K562 (cell line): ENCODE data around the gene GNS. TPM values are rescaled to one million over a fixed set of nuclear protein-coding genes. Genes with fewer than 3 reads are reported as not detected.

Experiments
- CEBPB ChIP-seq: fragments of 450-650 bp; IDR thresholded peaks from 2 replicates; pipeline ENCODE4 v1.6.1; 2016; ENCODE audit warnings: missing genetic modification characterization, missing compliant biosample characterization
- GABPA ChIP-seq: fragments of 200-800 bp; sonication (Bioruptor generic); conservative IDR thresholded peaks from 2 replicates; pipeline ENCODE4 v1.6.1; 2016; ENCODE audit warnings: low read depth, missing genetic modification characterization, missing compliant biosample characterization
- PCBP2 ChIP-seq: fragments of 200-400 bp; formaldehyde crosslinking; IDR thresholded peaks from 2 replicates; pipeline ENCODE4 v1.6.1; 2018; ENCODE audit warnings: low read length, low read depth, mild to moderate bottlenecking, moderate library complexity; ENCODE audit not compliant: poor library complexity, severe bottlenecking
- POLR2B ChIP-seq: fragments of 450-650 bp; IDR thresholded peaks from 2 replicates; pipeline ENCODE4 v1.6.1; 2018; ENCODE audit warnings: low read depth; ENCODE audit not compliant: partially characterized antibody
- POLR2H ChIP-seq: IDR thresholded peaks from 2 replicates; pipeline ENCODE4 v1.6.1; 2016; ENCODE audit warnings: missing genetic modification characterization, low read depth, mild to moderate bottlenecking, control low read depth, missing compliant biosample characterization, moderate library complexity
- SLC30A9 ChIP-seq: fragments of 250-450 bp; sonication (Bioruptor Pico); IDR thresholded peaks from 2 replicates; pipeline ENCODE4 v1.8.0; 2022; ENCODE audit warnings: mild to moderate bottlenecking, moderate library complexity
- SMAD2 ChIP-seq: fragments of 150-350 bp; IDR thresholded peaks from 2 replicates; pipeline ENCODE4 v1.6.1; 2014; ENCODE audit warnings: low read depth, mild to moderate bottlenecking, low read length
- SMAD4 ChIP-seq: fragments of 250-450 bp; sonication (Bioruptor Pico); conservative IDR thresholded peaks from 2 replicates; pipeline ENCODE4 v1.8.0; 2021; ENCODE audit warnings: inconsistent platforms, mild to moderate bottlenecking, moderate library complexity
- SRSF3 ChIP-seq: fragments of 200-400 bp; formaldehyde crosslinking; IDR thresholded peaks from 2 replicates; pipeline ENCODE4 v1.6.1; 2016; ENCODE audit warnings: mild to moderate bottlenecking, low read length, moderate library complexity; ENCODE audit not compliant: insufficient read depth
- TAF9B ChIP-seq: fragments of 450-650 bp; IDR thresholded peaks from 2 replicates; pipeline ENCODE4 v1.6.1; 2018; ENCODE audit warnings: mild to moderate bottlenecking; ENCODE audit not compliant: partially characterized antibody
- TCFL5 ChIP-seq: fragments of 250-450 bp; sonication (Bioruptor Pico); conservative IDR thresholded peaks from 2 replicates; pipeline ENCODE4 v1.6.1; 2021; ENCODE audit warnings: mild to moderate bottlenecking, moderate library complexity, matching md5 sums
- TEAD2 ChIP-seq: fragments of 450-650 bp; IDR thresholded peaks from 2 replicates; pipeline ENCODE4 v1.6.1; 2016; ENCODE audit warnings: missing genetic modification characterization, control low read depth, missing compliant biosample characterization
- ZKSCAN8 ChIP-seq: fragments of 200-800 bp; sonication (Bioruptor generic); IDR thresholded peaks from 2 replicates; pipeline ENCODE4 v1.6.1; 2016; ENCODE audit warnings: missing genetic modification characterization, missing compliant biosample characterization
- ZNF175 ChIP-seq: fragments of 200-800 bp; sonication (Bioruptor generic); IDR thresholded peaks from 2 replicates; pipeline ENCODE4 v1.6.1; 2016; ENCODE audit warnings: low read depth, mild to moderate bottlenecking, missing genetic modification characterization, missing compliant biosample characterization
- ZNF589 ChIP-seq: fragments of 200-800 bp; sonication (Bioruptor generic); IDR thresholded peaks from 2 replicates; pipeline ENCODE4 v1.6.1; 2016; ENCODE audit warnings: low read depth, missing genetic modification characterization, missing compliant biosample characterization
- polyA plus RNA-seq, 8 experiments: library from polyadenylated mRNA; depleted of rRNA in 4 of 8; stranded (reverse) in 5 of 8; unstranded in 3 of 8; fragments of >200 nt; fragmentation: Nextera tagmentation in 2 of 8; fragmentation: Illumina TruSeq in 1 of 8; extraction: Ambion mirVana in 2 of 8; extraction: Trizol in 1 of 8; gene quantifications; 2 replicates each; pipeline versions ENCODE4 v1.2.1 to v1.2.3, GENCODE V29; 2011 to 2014; ENCODE audit warnings: inconsistent platforms in 1 of 8, missing spikeins in 1 of 8
- total RNA-seq, 7 experiments: library from RNA; depleted of rRNA in 6 of 7; stranded (reverse); fragments of >200 nt in 6 of 7; fragmentation: Illumina TruSeq in 2 of 7; extraction: Trizol in 2 of 7; gene quantifications; 2 replicates each; pipeline versions ENCODE4 v1.2.1 to v1.2.3, GENCODE V29; 2011 to 2021; ENCODE audit warnings: low replicate concordance in 1 of 7
- TF ChIP-seq, protein P1 (sequence below), 3 experiments: IDR thresholded peaks in 2 of 3; conservative IDR thresholded peaks in 1 of 3; 2 replicates each; pipeline ENCODE4 v1.5.1; 2011 to 2012; ENCODE audit warnings: low read length in 3 of 3, mild to moderate bottlenecking in 3 of 3, control low read depth in 2 of 3, improper control_type of control experiment in 1 of 3, inconsistent platforms in 1 of 3, low read depth in 1 of 3, mixed read lengths in 1 of 3, moderate library complexity in 1 of 3; ENCODE audit not compliant: insufficient read depth in 2 of 3
- TF ChIP-seq, protein P2 (sequence below): fragments of 450-650 bp; formaldehyde crosslinking; IDR thresholded peaks from 2 replicates; pipeline ENCODE4 v1.4.0; 2020; ENCODE audit warnings: mild to moderate bottlenecking, moderate library complexity
- TF ChIP-seq, protein P3 (sequence below), 3 experiments: fragments of 200-800 bp in 1 of 3; sonication (Bioruptor generic) in 1 of 3; sonication (generic) in 1 of 3; formaldehyde crosslinking in 1 of 3; IDR thresholded peaks; 2 replicates each; pipeline versions ENCODE4 v1.6.1 to v1.8.0; 2016 to 2022; ENCODE audit warnings: mild to moderate bottlenecking in 2 of 3, missing compliant biosample characterization in 2 of 3, missing genetic modification characterization in 2 of 3, missing genetic modification reagents in 1 of 3
- TF ChIP-seq, protein P4 (sequence below): fragments of 450-650 bp; formaldehyde crosslinking; conservative IDR thresholded peaks from 2 replicates; pipeline ENCODE4 v1.4.0; 2022; ENCODE audit warnings: mild to moderate bottlenecking, missing genetic modification characterization

GNS gene
- total and polyA plus RNA-seq, 9 of the 15 experiments (the other 6 are each of a cell fraction or from before 2014, with no cell fraction given), result 4.6 to 30.3 (median 18.9) TPM

DNA sequence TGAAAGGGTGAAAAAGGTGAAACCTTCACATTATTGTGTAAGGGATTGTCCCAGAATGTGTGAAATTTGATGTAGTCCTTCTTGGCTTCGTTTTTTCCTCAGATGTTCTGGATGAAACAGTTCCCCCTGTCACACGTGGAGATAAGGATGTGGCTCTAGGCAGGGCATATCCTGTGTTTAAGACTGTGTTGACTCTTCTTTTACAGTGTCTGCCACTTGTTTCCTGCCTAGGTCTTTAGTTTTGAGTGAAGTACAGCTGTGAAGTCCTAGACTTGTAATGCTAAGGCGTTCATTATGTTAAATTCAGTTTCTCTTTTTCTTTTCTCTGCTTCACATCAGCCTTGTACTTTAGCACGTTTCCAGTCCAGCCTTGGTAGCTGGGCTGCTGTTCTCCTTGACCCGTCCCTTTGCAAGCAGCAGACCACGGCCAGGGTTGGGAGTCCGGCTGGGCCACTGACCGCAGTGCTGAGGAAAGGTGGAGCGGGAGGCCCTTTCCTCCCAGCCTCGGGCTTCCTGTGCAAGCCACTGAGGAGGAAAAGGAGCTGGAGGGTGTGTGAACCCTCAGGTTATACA is 89.8 kb downstream of the GNS start (continued):
- TF ChIP-seq TAF9B (no peak), SMAD2 (no peak), ZNF175 (peak; percentile 90), SRSF3 (no peak), SMAD4 (CRISPR knock-in tag) (peak; percentile 76), PCBP2 (no peak), POLR2H (no peak), SLC30A9 (CRISPR knock-in tag) (no peak), CEBPB (tag) (0 out of 2 replicates have a peak, but pooled peaks have one; percentile 7), TEAD2 (tag) (0 out of 2 replicates have a peak, but pooled peaks have one; percentile 9), GABPA (tag) (peak; percentile 49; the same call in 1 of the 2 replicates), ZKSCAN8 (CRISPR knock-in tag) (peak; percentile 74; the same call in 1 of the 2 replicates), POLR2B (no peak), ZNF589 (peak; percentile 91), TCFL5 (no peak)
- TF ChIP-seq, protein P1, sequence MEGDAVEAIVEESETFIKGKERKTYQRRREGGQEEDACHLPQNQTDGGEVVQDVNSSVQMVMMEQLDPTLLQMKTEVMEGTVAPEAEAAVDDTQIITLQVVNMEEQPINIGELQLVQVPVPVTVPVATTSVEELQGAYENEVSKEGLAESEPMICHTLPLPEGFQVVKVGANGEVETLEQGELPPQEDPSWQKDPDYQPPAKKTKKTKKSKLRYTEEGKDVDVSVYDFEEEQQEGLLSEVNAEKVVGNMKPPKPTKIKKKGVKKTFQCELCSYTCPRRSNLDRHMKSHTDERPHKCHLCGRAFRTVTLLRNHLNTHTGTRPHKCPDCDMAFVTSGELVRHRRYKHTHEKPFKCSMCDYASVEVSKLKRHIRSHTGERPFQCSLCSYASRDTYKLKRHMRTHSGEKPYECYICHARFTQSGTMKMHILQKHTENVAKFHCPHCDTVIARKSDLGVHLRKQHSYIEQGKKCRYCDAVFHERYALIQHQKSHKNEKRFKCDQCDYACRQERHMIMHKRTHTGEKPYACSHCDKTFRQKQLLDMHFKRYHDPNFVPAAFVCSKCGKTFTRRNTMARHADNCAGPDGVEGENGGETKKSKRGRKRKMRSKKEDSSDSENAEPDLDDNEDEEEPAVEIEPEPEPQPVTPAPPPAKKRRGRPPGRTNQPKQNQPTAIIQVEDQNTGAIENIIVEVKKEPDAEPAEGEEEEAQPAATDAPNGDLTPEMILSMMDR (IDR thresholded peaks at IDR 0.05 in 2 of 3, conservative IDR thresholded peaks at IDR 0.05 in 1 of 3; ENCODE audit: insufficient read depth in 2 of 3, low read depth in 1 of 3, low read length in 3 of 3), result no peak
- TF ChIP-seq, protein P2, sequence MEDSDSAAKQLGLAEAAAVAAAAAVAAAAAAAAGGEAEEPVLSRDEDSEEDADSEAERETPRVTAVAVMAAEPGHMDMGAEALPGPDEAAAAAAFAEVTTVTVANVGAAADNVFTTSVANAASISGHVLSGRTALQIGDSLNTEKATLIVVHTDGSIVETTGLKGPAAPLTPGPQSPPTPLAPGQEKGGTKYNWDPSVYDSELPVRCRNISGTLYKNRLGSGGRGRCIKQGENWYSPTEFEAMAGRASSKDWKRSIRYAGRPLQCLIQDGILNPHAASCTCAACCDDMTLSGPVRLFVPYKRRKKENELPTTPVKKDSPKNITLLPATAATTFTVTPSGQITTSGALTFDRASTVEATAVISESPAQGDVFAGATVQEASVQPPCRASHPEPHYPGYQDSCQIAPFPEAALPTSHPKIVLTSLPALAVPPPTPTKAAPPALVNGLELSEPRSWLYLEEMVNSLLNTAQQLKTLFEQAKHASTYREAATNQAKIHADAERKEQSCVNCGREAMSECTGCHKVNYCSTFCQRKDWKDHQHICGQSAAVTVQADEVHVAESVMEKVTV, result no peak
- TF ChIP-seq, protein P3, sequence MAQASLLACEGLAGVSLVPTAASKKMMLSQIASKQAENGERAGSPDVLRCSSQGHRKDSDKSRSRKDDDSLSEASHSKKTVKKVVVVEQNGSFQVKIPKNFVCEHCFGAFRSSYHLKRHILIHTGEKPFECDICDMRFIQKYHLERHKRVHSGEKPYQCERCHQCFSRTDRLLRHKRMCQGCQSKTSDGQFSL (CRISPR knock-in tag; IDR thresholded peaks at IDR 0.05), result no peak
- TF ChIP-seq, protein P3 (tag; IDR thresholded peaks at IDR 0.05), result 0 out of 4 replicates have a peak, but pooled peaks of 1 of the 2 experiments have one; percentile 21
- TF ChIP-seq, protein P4, sequence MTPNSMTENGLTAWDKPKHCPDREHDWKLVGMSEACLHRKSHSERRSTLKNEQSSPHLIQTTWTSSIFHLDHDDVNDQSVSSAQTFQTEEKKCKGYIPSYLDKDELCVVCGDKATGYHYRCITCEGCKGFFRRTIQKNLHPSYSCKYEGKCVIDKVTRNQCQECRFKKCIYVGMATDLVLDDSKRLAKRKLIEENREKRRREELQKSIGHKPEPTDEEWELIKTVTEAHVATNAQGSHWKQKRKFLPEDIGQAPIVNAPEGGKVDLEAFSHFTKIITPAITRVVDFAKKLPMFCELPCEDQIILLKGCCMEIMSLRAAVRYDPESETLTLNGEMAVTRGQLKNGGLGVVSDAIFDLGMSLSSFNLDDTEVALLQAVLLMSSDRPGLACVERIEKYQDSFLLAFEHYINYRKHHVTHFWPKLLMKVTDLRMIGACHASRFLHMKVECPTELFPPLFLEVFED (CRISPR knock-in tag), result no peak
